NCI-H2081 treated with DMSO at 0.1 percent for 48 hours (cell line): ENCODE measurements around the gene ATP2B1.
"Not testable (repeated sequence)": the region's sequence is repeated elsewhere in the genome, so short reads cannot be mapped to it uniquely, and the experiment has no call there.

ENCODE experiments used
- DNase-seq: peaks from one replicate; lab custom pipeline; 2025; lab: John Stamatoyannopoulos, UW

ATP2B1 gene

DNA sequence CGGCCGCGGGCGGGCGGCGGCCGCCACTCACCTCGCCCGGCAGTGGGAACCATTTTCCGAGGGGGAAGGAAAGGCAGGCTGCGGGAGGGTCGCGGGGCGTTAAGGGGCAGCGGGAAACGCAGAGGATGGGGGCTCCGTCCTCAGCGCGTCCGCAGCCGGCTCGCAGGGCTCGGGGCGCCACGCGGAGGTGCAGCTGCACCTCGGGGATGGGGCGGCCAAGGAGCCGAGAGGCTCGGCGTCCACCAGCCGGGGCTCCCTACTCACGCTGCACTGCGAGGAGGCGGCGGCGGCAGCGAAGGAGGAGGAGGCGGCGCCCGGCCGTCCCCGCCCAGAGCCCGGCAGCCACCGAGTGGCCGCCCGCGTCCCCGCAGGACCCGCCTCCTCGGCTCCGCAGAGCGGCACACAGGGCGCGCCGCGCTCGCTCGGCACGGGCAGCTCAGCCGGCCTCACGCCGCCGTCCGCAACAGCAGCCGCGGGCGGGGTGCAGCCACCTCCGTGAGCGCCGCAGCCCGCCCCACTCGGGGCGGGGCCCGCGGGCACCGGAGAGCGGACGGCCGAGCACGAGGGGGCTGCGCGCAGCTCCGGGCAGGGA is at the start of gene ATP2B1:
ATP2B1 (minus strand) TSS at position 274 of the 592 bp plus-strand sequence. CDS start 52,952 bp downstream, outside the sequence.
- no peak for DNase-seq

DNA sequence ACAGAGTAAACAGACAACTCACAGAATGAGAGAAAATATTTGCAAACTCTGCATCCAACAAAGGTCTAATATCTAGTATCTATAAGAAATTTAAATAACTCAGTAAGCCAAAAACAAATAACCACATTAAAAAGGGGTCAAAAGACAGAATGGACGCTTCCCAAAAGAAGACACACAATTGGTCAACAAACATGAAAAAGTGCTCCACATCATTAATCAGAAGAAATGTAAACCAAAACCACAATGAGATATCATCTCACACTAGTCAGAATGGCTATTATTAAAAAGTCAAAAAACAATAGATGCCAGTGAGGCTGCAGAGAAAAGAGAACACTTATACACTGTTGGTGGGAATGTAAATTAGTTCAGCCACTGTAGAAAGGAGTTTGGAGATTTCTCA is 49.3 kb upstream of the ATP2B1 start:
- not testable (repeated sequence) for DNase-seq

DNA sequence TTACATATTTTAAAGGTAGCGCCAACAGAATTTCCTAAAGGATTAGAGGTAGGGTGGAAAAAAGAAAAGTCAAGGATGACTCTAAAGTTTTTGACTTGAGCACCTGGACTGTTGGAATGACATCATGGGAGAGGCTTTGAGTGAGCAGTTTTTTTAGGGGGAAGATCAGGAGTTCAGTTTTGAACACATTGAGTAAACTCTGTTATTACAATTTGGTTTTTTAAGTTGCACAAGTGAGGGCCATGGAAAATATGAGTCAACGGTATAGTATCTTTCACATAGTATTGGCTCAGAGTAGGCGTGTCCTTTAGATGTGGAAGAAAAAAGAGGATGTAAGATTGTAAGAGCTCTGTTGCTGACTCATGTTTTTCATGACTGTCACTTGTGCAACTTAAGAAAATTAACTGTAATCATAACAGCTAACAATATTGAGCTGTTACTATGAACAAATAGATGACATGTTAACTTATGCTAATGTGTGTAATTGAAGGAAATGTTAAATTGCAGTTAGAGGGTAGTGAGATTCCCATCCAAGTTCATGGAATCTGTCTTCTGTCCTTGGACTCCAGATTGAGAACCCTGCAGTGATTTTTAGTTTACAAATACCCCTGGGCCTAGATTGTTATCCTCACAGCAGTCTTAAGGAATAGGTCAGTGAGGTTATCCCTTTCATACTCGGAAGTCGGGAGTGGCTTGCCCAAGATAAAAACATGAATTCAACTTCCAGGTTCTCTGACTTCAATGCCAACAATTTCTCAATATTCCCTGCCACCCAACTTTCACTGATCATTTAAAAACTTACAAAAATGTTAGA is 48.2 kb upstream of the ATP2B1 start:
- no peak for DNase-seq

DNA sequence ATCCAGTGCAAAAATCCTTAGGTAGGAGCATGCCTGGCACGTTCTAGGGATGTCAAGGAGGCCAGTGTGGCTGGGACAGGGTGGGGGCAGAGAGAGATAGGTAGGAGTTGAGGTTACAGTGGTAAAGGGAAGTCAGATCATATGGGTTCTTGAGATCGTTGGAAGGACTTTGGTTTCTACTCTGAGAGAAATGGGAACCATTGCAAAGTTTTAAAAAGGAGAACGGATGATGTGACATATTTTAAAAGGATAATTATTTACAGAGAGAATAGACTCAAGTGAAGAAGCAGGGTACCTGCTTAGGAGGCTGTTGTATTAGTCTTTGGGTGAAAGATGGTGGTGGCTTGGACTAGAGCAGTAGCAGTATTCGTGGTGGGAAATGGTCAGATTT is 47.6 kb upstream of the ATP2B1 start:
- no peak for DNase-seq

DNA sequence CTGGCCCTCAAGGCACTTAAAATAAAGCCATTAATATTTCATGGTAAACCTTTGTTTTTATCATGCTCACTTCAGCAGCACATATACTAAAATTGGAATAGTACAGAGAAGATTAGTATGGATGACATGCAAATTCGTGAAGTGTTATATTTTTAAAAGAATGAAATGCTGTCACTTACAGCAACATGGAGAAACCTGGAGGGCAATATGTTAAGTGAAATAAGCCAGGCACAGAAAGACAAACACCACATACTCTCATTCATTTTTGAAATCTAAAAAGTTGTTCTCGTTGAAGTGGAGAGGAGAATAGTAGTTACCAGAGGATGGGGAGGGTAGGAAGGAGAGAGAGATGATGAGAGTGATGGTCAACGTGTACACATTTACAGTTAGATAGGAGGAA is 45.4 kb upstream of the ATP2B1 start:
- no peak for DNase-seq

DNA sequence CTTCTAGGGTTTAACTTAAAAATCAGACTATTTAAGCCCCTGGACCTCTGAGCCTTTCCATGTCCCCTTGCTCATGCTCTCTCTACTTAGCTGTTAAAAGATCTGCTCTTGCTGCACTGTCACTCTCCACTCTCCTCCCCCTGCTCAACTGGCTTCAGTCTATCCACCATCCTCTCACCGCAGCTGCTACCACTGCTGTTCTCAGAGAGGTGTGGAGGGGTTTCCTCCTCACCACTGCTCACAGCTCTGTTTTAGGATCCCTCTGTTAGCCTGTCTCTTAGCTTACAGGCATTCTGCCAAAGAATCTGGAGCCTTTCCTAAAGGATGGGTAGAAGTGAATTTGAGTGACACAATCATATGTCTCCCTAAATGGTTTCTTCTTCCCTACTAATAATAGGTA is 43.7 kb upstream of the ATP2B1 start:
- DNase-seq: no peak

DNA sequence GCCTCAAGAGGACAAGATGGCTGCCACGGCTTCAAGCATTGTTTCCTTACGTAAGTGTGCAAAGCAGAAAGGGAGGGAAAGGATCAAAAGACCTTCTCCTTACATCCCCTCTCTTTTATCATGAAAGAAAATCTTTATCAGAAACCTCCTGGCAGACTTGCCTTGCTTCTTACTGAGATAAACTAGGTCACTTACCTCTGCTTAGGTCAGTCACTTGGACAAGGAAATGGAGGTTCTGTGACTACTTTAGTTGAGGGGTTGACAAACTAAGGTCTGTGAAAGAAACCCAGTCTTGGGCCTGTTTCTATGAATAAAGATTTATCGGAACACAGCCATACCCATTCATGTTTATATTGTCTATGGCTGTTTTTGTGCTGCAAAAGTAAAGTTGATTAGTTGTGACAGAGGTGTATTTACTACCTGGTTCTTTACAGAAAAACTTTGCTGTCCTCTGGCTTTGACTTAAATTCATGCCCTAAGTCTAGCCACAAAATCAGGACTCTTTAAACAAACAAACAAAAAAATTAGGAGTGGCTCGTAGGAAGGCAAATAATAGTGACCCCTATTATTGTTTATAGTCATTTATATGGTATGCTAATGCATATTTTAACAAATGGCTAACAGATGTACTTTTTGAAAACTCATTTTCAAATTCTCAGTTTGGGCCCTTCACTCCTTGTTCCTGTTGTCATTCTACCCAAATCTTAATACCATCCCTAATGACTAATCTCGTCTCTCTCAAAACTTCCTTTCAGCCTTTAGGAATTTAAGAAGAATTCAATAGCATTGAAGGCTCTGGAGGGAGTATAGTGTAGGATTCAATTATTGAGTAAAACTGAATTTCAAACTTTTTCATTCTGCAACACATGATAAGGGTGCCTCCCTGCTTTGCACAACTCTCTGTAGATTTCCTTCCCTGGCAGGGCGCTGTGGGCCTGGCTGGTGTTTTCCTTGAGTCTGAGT is 42.0 kb upstream of the ATP2B1 start:
- no peak for DNase-seq

DNA sequence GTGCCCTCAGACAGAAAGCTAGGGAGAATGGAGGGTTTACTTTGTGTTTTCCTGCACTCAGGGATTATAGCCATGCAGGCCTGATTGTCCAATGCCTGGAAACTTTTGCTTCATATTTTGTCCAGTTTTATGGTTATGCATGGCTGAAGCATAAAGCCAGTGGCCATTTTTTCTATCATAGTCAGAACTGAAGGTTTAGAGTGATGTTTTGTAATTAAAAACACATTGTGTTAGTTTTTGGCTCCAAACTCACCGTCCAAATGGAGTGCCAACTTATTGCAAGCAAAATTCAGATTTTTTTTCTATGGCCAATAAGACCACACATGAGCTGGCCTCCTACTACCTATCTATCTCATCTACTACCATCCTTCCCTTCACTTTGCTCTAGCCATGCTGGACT is 40.2 kb upstream of the ATP2B1 start:
- DNase-seq: no peak

DNA sequence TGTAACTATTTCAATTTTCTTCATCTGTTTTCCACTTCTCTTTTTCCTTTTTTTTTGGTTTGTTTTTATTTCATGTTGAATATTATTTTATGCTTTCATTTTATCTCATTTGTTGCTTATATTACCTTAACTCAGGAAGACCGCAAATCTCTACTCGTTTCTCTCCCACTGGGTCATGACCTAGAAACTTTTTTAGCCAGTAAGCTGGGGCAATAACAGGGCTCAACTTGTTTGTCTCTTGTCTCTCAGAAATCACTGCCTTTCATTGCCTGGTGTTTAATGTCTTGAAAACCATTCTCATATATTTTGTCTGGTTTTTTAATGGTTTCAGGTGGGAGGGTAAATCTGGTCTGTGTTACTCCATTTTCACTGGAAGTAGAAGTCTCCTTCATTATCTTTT is 36.6 kb upstream of the ATP2B1 start:
- no peak for DNase-seq

DNA sequence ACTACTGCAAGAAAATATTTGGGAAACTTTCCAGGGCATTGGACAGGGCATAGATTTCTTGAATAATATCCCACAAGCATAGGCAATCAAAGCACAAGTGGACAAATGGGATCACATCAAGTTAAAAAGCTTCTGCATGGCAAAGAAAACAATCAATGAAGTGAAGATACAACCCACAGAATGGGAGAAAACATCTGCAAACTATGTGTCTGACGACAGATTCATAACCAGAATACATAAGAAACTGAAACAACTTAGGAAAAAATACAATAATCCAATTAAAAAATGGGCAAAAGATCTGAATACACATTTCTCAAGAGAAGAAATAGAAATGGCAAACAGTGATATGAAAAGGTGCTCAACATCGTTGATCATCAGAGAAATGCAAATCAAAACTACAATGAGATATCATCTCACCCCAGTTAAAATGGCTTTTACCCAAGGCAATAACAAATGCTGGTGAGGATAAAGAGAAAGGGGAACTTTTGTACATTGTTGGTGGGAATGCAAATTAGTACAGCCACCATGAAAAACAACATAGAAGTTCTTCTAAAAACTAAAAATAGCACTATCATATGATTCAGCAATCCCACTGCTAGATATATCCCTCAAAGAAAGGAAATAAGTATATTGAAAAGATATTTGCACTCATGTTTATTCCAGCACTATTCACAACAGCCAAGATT is 33.8 kb upstream of the ATP2B1 start:
- DNase-seq: no peak

DNA sequence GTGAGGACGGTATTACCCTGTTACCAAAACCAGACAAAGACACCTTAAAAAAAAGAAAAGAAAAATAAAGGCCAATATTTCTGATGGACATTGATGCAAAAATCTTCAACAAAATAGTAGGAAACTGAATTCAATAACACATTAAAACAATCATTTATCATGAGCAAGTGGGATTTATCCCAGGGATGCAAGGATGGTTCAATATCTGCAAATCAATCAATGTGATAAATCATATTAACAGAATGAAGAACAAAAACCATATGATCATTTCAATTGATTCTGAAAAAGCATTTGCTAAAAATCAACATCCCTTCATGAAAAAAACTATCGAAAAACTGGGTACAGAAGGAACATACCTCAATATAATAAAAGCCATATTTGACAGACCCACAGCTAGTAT is 32.3 kb upstream of the ATP2B1 start:
- no peak for DNase-seq

DNA sequence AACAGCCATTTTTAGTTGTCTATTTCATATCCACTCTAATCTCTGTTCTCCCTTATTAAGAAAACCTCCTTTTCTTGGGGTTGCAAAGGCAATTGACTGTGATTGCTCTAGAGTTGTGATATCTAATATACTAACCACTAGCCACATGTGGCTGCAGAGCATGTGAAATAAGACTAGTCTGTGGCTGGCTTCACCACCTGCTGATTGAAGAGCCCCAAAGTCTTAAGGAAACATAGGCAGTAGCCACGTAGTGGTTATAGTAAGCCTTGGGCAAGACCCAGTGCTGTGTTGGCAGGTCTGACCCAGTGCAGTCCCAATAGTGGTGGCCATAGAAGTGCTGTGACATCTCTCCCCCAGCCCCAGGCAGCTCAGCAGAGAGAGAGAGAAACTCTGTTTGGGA is 28.4 kb upstream of the ATP2B1 start:
- no peak for DNase-seq

DNA sequence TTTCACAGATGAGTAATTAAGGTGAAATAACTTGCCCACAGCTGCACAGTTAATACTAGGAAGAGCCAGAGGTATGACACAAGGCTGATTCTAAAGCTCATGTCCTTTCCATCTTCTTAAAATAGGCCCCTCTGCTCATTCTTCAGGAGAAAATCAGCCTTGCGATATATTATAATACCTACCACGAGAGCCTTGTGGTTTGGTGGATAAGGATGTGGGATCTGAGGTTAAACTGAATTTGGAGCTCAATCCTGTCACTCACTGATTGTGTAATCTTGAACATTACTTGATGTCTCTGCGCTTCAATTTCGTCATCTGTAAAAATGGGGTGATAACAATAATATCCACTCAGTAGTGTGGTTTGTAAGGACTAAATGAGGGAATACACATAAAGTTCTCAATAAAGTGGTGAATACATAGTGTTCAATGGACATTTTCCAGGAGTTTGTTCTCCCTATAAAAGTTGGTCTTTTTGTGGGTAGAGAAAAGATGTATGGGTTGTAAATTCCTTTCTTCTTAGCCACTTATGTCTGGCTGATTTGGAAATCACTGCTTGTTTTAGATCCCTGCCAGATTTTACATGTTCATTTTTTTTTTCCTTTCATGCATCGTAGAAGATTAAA is 25.1 kb upstream of the ATP2B1 start:
- no peak for DNase-seq

DNA sequence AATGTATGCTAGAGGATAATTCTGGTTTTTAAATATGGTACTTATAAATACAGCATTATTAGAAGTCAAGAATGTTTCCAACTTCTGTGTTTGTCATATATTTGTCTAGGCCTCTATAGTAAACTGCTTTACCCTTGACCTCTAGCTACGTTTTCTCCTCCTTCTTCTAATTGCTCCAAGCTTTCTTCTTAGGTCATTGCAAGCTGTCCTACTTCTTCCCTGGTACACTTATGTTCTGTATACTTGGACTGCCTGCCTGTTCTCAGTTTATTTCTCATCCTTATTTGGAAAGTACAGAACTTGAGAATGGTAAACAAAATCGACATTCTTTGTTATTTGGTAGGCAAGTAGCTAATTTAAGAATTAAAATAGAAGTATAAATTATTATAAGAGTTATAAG is 23.9 kb upstream of the ATP2B1 start:
- no peak for DNase-seq

DNA sequence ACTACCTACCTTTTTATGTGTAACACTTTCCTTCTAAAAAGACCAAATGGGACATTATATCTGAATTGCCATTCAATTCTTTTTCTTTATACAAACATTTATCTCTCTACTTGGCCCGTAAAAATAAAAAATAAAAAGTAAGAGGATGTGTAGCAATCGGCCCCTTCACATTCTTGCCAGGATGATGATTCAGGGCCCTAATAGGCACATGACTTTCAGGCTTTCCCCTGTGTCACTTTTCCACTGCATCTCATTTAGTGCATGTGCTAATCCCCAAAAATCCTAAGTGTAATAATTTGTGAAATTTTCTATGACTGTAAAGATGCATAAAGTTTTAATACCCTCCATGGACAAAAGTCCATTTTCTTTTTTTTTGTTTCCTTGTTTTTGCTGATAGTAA is 23.0 kb upstream of the ATP2B1 start:
- DNase-seq: no peak

DNA sequence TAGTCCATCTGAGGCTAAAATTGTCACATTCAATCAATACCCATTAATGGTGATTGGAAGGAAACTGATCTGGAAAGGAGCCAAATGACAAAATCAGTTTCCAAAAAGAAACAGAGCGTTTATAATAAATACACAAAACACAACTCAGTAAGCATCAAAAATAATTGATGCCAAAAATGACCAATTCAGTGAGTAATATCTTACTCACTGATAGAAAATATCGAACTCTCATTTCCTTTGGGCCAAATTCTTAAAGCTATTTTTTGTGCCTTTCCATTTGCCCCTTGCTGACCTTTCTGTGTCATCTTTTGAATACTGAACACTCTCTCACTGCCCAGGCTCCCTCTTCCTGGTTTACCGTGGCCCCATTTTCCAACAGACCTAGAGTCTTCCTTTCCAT is 22.5 kb upstream of the ATP2B1 start:
- no peak for DNase-seq

DNA sequence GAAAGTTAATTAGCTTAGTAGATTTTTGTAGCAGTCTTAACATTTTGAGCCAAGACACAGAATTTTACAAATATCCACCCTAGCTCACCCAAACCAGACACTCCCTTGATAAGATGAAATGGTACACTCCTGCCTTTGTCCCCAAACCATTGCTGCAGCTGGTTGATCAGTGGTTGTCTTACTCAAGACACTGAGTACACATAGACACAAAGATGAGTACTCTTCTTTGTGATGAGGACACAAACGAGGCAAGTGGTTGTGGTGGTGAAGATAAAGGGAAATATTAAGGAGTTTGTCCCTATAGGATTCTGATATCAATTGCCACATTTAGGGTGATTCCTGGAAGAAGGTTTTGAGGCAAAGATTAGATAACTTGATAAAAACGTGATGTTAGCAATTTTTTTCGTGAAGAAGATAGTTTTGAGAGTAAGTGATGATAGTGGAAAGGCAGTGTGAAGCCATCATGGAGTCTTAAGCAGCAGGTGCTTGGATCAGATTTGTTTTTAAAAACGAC is 21.4 kb upstream of the ATP2B1 start:
- DNase-seq: no peak

DNA sequence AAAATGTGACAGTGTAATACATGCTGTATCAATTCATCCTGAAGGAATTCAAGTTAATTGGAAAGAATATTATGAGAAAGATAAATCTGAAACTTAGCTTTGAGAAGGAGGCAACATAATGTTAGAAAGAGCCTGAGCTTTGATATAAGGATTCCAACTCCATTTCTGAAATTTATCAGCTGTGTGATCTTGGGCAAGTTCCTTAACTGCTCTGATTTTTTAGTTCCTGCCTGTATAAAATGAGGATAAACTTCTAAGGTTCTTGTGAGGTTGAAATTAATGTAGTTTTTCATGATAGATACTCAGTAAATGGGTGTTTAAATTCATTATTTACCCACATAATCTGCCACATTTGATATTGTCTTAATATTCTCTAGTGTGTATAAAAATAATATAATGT is 14.6 kb upstream of the ATP2B1 start:
- no peak for DNase-seq

DNA sequence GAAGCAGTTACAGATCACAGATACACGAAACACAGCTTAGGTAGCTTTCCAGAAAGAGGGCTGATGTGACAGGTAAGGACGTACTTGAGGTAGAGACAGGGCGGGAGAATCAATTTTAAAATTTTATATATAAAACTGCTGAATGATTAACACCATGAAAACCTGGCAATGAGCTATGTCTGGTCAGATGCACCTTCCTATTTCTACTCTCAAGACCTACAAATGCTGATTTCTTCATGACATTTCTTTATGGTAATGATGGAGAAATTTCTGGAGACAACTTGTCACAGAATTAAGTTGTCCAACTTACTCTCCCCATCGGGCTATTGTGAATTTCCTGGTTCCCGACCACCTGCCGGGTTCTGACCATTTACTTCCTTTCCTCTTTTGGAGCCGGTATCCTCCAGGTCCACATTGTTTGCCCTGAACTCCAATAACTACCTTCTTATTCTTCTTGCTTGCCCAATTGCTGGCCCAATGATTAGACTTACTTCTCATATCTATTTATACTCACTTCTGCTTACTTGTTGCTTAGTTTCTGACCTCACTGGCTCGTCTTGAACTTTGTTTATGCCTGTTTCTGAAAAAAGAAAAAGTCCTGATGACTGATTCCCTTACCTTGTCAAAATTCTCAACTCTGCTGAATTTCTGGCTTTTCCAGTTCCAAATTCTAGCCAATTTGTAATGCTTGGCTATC is 12.8 kb upstream of the ATP2B1 start:
- no peak for DNase-seq

DNA sequence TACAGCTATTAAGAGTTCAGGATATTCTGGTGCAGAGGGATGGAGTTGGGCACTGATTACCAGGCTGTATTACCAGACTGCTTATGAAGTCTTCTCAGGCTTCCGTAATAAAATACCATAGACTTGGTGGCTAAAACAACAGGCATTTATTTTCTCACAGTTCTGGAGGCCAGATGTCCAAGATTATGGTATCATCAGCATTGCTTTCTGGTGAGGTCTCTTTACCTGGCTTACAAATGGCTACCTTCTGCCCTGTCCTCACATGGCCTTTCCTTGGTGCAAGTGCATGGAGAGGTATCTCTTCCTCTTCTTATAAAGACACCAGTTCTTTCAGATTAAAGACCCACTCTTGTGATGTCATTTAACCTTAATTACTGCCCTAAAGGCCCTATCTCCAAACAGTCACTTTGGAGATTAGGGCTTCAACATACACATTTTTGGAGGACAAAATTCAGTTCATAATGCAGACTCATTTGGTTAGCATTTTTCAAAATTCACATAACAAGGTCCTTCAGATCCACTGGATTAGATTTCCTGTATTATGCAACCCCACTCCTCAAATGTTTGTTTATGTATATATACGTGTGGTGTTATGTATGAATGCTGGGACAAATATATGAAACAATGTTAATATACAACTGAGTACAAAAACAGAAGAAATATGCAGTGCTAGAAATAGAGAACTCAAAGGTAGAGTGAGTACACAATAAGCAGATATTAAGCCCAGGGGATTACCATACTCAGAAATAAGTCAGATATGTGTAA is 9.3 kb upstream of the ATP2B1 start:
- DNase-seq: no peak
